Measurements from ENCODE around the gene PAGE3. TPM values are rescaled to one million over a fixed set of nuclear protein-coding genes. Genes with fewer than 3 reads are reported as not detected.

The PAGE3 gene
- total RNA-seq (not detected), polyA plus RNA-seq (not detected)
- long read RNA-seq, donor 1 = 0 reads
- long read RNA-seq, donor 2 = 0 reads
- long read RNA-seq, donor 3 = 0 reads
- long read RNA-seq, donor 4 = 0 reads
- long read RNA-seq, donor 5 = 0 reads
- long read RNA-seq, donor 6 = 0 reads
- long read RNA-seq, donor 7 = 0 reads
- long read RNA-seq, donor 8 = 0 reads
- long read RNA-seq, donor 9 = 0 reads
- long read RNA-seq, donor 10 = 0 reads

- Histone ChIP-seq H3K36me3 (replicated peaks in 1 of 2) (no peaks in the 10 kb centered on the region), H3K27ac (no peak within 1 kb of the TSS), H3K4me3 (no peak within 1 kb of the TSS), H3K4me1 (replicated peaks in 1 of 2) (no peaks in the 10 kb centered on the region), H3K27me3 (peaks cover 14% of the 10 kb centered on the region), H3K9me3 (replicated peaks in 1 of 3) (no peaks in the 10 kb centered on the region)
- intact Hi-C loops (cut with DNase I) = no loop called here
- DNase-seq = no peak
- 81 to 85% (median 84%) methylated on average over 4 to 5 of the region's 5 CpGs for WGBS, 4 donors
- no peak for TF ChIP-seq POLR2A (IDR thresholded peaks at IDR 0.05)
- no peak for TF ChIP-seq CTCF (IDR thresholded peaks at IDR 0.05)
Observed at GRCh38 chrX:55264816-55265215, at the start of gene PAGE3. Gene PAGE3 (minus strand): TSS chrX:55264916. CDS start chrX:55263903, 1,013 bp downstream.

GRCh38 chrX:55312655-55313054 lies 47.9 kb upstream of the PAGE3 start:
- intact Hi-C loops (cut with DNase I) = no loop called here
- H3K27ac ChIP-seq = no peak overlapping the region
- H3K9me3 ChIP-seq (replicated peaks in 1 of 3) = no peaks in the 10 kb centered on the region
- H3K4me1 ChIP-seq (replicated peaks in 1 of 2) = no peaks in the 10 kb centered on the region
- no peak overlapping the region for H3K4me3 ChIP-seq
- no peaks in the 10 kb centered on the region for H3K36me3 ChIP-seq (replicated peaks in 1 of 2)
- peaks cover 14% of the 10 kb centered on the region for H3K27me3 ChIP-seq
- no peak for DNase-seq
- TF ChIP-seq CTCF (IDR thresholded peaks at IDR 0.05) (no peak), POLR2A (IDR thresholded peaks at IDR 0.05) (no peak)

- TF ChIP-seq CTCF (IDR thresholded peaks at IDR 0.05) (no peak), POLR2A (IDR thresholded peaks at IDR 0.05) (no peak)
- Histone ChIP-seq H3K27ac (no peak overlapping the region), H3K36me3 (replicated peaks in 1 of 2) (no peaks in the 10 kb centered on the region), H3K27me3 (no peaks in the 10 kb centered on the region), H3K4me3 (no peak overlapping the region), H3K9me3 (replicated peaks in 1 of 3) (no peaks in the 10 kb centered on the region), H3K4me1 (replicated peaks in 1 of 2) (no peaks in the 10 kb centered on the region)
- intact Hi-C loops (cut with DNase I) = no loop called here
- WGBS, 4 donors = 67 to 84% (median 72%) methylated on average over 3 of the region's 3 CpGs
- DNase-seq = no peak
Observed at GRCh38 chrX:55290963-55291362, 26.2 kb upstream of the PAGE3 start.

GRCh38 chrX:55279832-55280231 lies 15.1 kb upstream of the PAGE3 start:
- no peak for DNase-seq
- Histone ChIP-seq H3K4me3 (no peak overlapping the region), H3K27me3 (peaks cover 16% of the 10 kb centered on the region), H3K36me3 (replicated peaks in 1 of 2) (no peaks in the 10 kb centered on the region), H3K27ac (no peak overlapping the region), H3K4me1 (replicated peaks in 1 of 2) (no peaks in the 10 kb centered on the region), H3K9me3 (replicated peaks in 1 of 3) (no peaks in the 10 kb centered on the region)
- intact Hi-C loops (cut with DNase I) = no loop called here
- 80 to 88% (median 86%) methylated on average over 10 of the region's 10 CpGs for WGBS, 4 donors
- no peak for TF ChIP-seq CTCF (IDR thresholded peaks at IDR 0.05)
- TF ChIP-seq POLR2A (IDR thresholded peaks at IDR 0.05) = no peak
